GM23338 (cell line): Measurements from ENCODE around the gene PPIF. TPM values are rescaled to one million over a fixed set of nuclear protein-coding genes. Genes with fewer than 3 reads are reported as not detected.

Experiments used
- ATAC-seq: fragments of 200-7000 bp; cut with Tn5 transposase; 3 replicates; pipeline ENCODE4 v1.9.1; 2020
- DNase-seq: peaks from one replicate; pipeline ENCODE4 v3.0.0-alpha.2; 2015; ENCODE audit warnings: low spot score
- H2AFZ ChIP-seq: fragments of 200-600 bp; sonication (generic); 2 replicates; pipeline ENCODE4 v1.8.0; 2016; ENCODE audit warnings: antibody characterized with exemption, mild to moderate bottlenecking, moderate library complexity
- H3F3A ChIP-seq: fragments of 200-600 bp; sonication (generic); replicated peaks from 2 replicates; pipeline ENCODE4 v1.8.0; 2017; ENCODE audit warnings: antibody characterized with exemption, mixed run types, low read depth
- H3K27ac ChIP-seq: fragments of 200-600 bp; sonication (generic); 2 replicates; pipeline ENCODE4 v1.6.1; 2016; ENCODE audit warnings: low read depth
- H3K27me3 ChIP-seq: fragments of 200-600 bp; sonication (generic); 2 replicates; pipeline ENCODE4 v1.8.0; 2016; ENCODE audit warnings: mild to moderate bottlenecking, mixed run types, moderate library complexity; ENCODE audit not compliant: insufficient read depth
- H3K36me3 ChIP-seq: fragments of 200-600 bp; sonication (generic); 2 replicates; pipeline ENCODE4 v1.8.0; 2016; ENCODE audit warnings: mild to moderate bottlenecking; ENCODE audit not compliant: insufficient read depth
- H3K4me1 ChIP-seq: fragments of 200-600 bp; sonication (generic); 2 replicates; pipeline ENCODE4 v1.8.0; 2016; ENCODE audit warnings: mild to moderate bottlenecking, moderate library complexity; ENCODE audit not compliant: insufficient read depth
- H3K4me2 ChIP-seq: fragments of 200-600 bp; sonication (generic); 2 replicates; pipeline ENCODE4 v1.7.1; 2017; ENCODE audit warnings: mixed run types
- H3K4me3 ChIP-seq: fragments of 200-600 bp; sonication (generic); 2 replicates; pipeline ENCODE4 v1.6.1; 2016; ENCODE audit warnings: mixed run types
- H3K79me2 ChIP-seq: fragments of 200-600 bp; sonication (generic); replicated peaks from 2 replicates; pipeline ENCODE4 v1.8.0; 2017; ENCODE audit warnings: mild to moderate bottlenecking; ENCODE audit not compliant: insufficient read depth
- H3K9me2 ChIP-seq: fragments of 200-600 bp; sonication (generic); 2 replicates; pipeline ENCODE4 v1.8.0; 2017; ENCODE audit not compliant: insufficient read depth
- H4K20me1 ChIP-seq: fragments of 200-600 bp; sonication (generic); replicated peaks from 2 replicates; pipeline ENCODE4 v1.8.0; 2017; ENCODE audit warnings: mild to moderate bottlenecking; ENCODE audit not compliant: insufficient read depth
- H3K27ac Mint-ChIP-seq: 2 replicates; pipeline ENCODE4 v1.8.0; 2020; ENCODE audit warnings: inconsistent platforms, mild to moderate bottlenecking, moderate library complexity, mixed read lengths
- H3K27me3 Mint-ChIP-seq: 3 replicates; pipeline ENCODE4 v1.8.0; 2022; ENCODE audit warnings: low read depth, mild to moderate bottlenecking, moderate library complexity, mixed read lengths, inconsistent platforms; ENCODE audit not compliant: insufficient read depth, poor library complexity
- H3K36me3 Mint-ChIP-seq: 3 replicates; pipeline ENCODE4 v1.8.0; 2021; ENCODE audit warnings: low read depth, mild to moderate bottlenecking, inconsistent platforms, moderate library complexity, mixed read lengths
- H3K4me1 Mint-ChIP-seq: 3 replicates; pipeline ENCODE4 v1.8.0; 2020; ENCODE audit warnings: mild to moderate bottlenecking, inconsistent platforms, mixed read lengths
- H3K4me3 Mint-ChIP-seq: 3 replicates; pipeline ENCODE4 v1.8.0; 2021; ENCODE audit warnings: moderate library complexity, mild to moderate bottlenecking, inconsistent platforms, mixed read lengths
- H3K9me3 Mint-ChIP-seq: 3 replicates; pipeline ENCODE4 v1.8.0; 2020; ENCODE audit warnings: moderate library complexity, mild to moderate bottlenecking, inconsistent platforms, mixed read lengths
- CTCF ChIP-seq, 2 experiments: fragments of 200-600 bp in 1 of 2; sonication (generic) in 1 of 2; conservative IDR thresholded peaks; 2 replicates each; pipeline versions ENCODE4 v1.5.1 to v1.6.1; 2016 to 2017; ENCODE audit warnings: antibody characterized with exemption in 2 of 2, low read depth in 2 of 2, mild to moderate bottlenecking in 2 of 2, moderate library complexity in 1 of 2
- ETS1 ChIP-seq: IDR thresholded peaks from 2 replicates; pipeline ENCODE4 v1.6.1; 2016; ENCODE audit warnings: antibody characterized with exemption
- EZH2phosphoT487 ChIP-seq: fragments of 200-600 bp; sonication (generic); IDR thresholded peaks from one replicate; pipeline ENCODE4 v1.8.1; 2018; ENCODE audit warnings: antibody characterized with exemption; ENCODE audit not compliant: unreplicated experiment
- NANOG ChIP-seq: IDR thresholded peaks from 2 replicates; pipeline ENCODE4 v1.6.1; 2016; ENCODE audit warnings: antibody characterized with exemption, borderline replicate concordance
- POLR2AphosphoS5 ChIP-seq: IDR thresholded peaks from 2 replicates; pipeline ENCODE4 v1.6.1; 2016; ENCODE audit warnings: antibody characterized with exemption, low read depth
- REST ChIP-seq: IDR thresholded peaks from one replicate; pipeline ENCODE4 v1.6.1; 2018; ENCODE audit warnings: antibody characterized with exemption; ENCODE audit not compliant: unreplicated experiment
- STAT1 ChIP-seq: IDR thresholded peaks from one replicate; pipeline ENCODE4 v1.6.1; 2016; ENCODE audit warnings: antibody characterized with exemption; ENCODE audit not compliant: unreplicated experiment
- ZNF331 ChIP-seq: fragments of 250-450 bp; sonication (Bioruptor Pico); IDR thresholded peaks from 2 replicates; pipeline ENCODE4 v1.5.0; 2020; ENCODE audit warnings: low read depth, mild to moderate bottlenecking, moderate library complexity
- ZNF462 ChIP-seq: fragments of 250-450 bp; sonication (Bioruptor Pico); IDR thresholded peaks from 2 replicates; pipeline ENCODE4 v1.5.0; 2020; ENCODE audit warnings: mild to moderate bottlenecking, moderate library complexity
- polyA plus RNA-seq: library from polyadenylated mRNA; unstranded; fragments of >200 nt; fragmentation: Nextera tagmentation; extraction: Ambion mirVana; gene quantifications from 2 replicates; pipeline ENCODE4 v1.2.1, GENCODE V29; 2016
- total RNA-seq: library from RNA; depleted of rRNA; stranded (reverse); fragments of >200 nt; shearing (Covaris generic); gene quantifications from 2 replicates; pipeline ENCODE4 v1.2.3, GENCODE V29; 2014

PPIF gene
- total and polyA plus RNA-seq, 2 experiments from 2014 or later: 32.1 to 43.6 TPM

- TF ChIP-seq CTCF (conservative IDR thresholded peaks at IDR 0.05; ENCODE audit: low read depth in 2 of 2) (no peak), POLR2AphosphoS5 (no peak)
Observed at GRCh38 chr10:79321494-79321882, 25.8 kb upstream of the PPIF start (continued).

- no peaks in the 10 kb centered on the region for H4K20me1 ChIP-seq
- no peaks in the 10 kb centered on the region for H3F3A ChIP-seq
- H3K27me3 ChIP-seq: no peaks in the 10 kb centered on the region
- no peak overlapping the region for H2AFZ ChIP-seq
- no peak overlapping the region for H3K4me2 ChIP-seq
- H3K27ac ChIP-seq: no peak overlapping the region
- no peaks in the 10 kb centered on the region for H3K36me3 ChIP-seq
- TF ChIP-seq REST (no peak), ZNF462 (CRISPR knock-in tag) (no peak), NANOG (no peak), ETS1 (no peak), STAT1 (no peak), ZNF331 (CRISPR knock-in tag) (no peak), EZH2phosphoT487 (no peak), CTCF (conservative IDR thresholded peaks at IDR 0.05; ENCODE audit: low read depth in 2 of 2) (no peak)
- ATAC-seq (no peak), DNase-seq (no peak)
- peaks cover 18% of the 10 kb centered on the region for H3K4me1 ChIP-seq
- H3K79me2 ChIP-seq: no peaks in the 10 kb centered on the region
- no peak overlapping the region for H3K4me3 ChIP-seq
- no peaks in the 10 kb centered on the region for H3K9me2 ChIP-seq
- peaks cover 5% of the 10 kb centered on the region; the same call in 1 of the 3 replicates for H3K36me3 Mint-ChIP-seq
- H3K27ac Mint-ChIP-seq: no peak overlapping the region
- no peak overlapping the region for H3K4me3 Mint-ChIP-seq
- H3K9me3 Mint-ChIP-seq: peaks cover 3% of the 10 kb centered on the region; the same call in 1 of the 3 replicates
- H3K27me3 Mint-ChIP-seq: peaks cover 26% of the 10 kb centered on the region
- H3K4me1 Mint-ChIP-seq: peaks cover 20% of the 10 kb centered on the region
Observed at GRCh38 chr10:79321951-79322350, 25.3 kb upstream of the PPIF start.
